Peyer's patch (tissue), 4 donors: ENCODE results near the gene ATP5PD. TPM values are rescaled to one million over a fixed set of nuclear protein-coding genes. Genes with fewer than 3 reads are reported as not detected.

Experiments
- DNase-seq, 3 donors: peaks; one replicate each; pipeline ENCODE4 v3.0.0-alpha.2; 2017 to 2019
- H3K27ac ChIP-seq, 4 donors: fragments of 200-600 bp; sonication (generic); one replicate each; pipeline ENCODE4 v1.5.1; 2016 to 2019
- H3K27me3 ChIP-seq, 2 donors: fragments of 200-600 bp; sonication (generic); one replicate each; pipeline ENCODE4 v1.5.1; 2019
- H3K36me3 ChIP-seq, 3 donors: fragments of 200-600 bp; sonication (generic); one replicate each; pipeline ENCODE4 v1.5.1; 2016 to 2019
- H3K4me1 ChIP-seq, 4 donors: fragments of 200-600 bp; sonication (generic); one replicate each; pipeline ENCODE4 v1.5.1; 2016 to 2019
- H3K4me3 ChIP-seq, 4 donors: fragments of 200-600 bp; sonication (generic); 1 replicate in 3 of 4; 2 replicates in 1 of 4; pipeline ENCODE4 v1.5.1; 2016 to 2019; ENCODE audit warnings: mild to moderate bottlenecking in 1 of 4
- H3K9me3 ChIP-seq, 4 donors: fragments of 200-600 bp; sonication (generic); one replicate each; pipeline ENCODE4 v1.5.1; 2016 to 2019; ENCODE audit warnings: mild to moderate bottlenecking in 1 of 4
- POLR2A ChIP-seq, 2 donors: fragments of 450-650 bp; IDR thresholded peaks; one replicate each; pipeline ENCODE4 v1.5.1; 2017; ENCODE audit warnings: antibody characterized with exemption in 2 of 2, mild to moderate bottlenecking in 2 of 2, moderate library complexity in 2 of 2
- small RNA-seq, 2 donors: library from RNA; depleted of rRNA; stranded (forward); fragments of <200 nt; gene quantifications; one replicate each; pipeline ENCODE3, GENCODE V24; 2016
- total RNA-seq, 4 donors: library from RNA; depleted of rRNA; stranded (reverse); fragments of >200 nt; gene quantifications; one replicate each; pipeline ENCODE4 v1.1.0, GENCODE V29; 2016
- TF ChIP-seq, protein P1 (sequence below), 6 experiments: fragments of 450-650 bp in 4 of 6; fragments of 200-600 bp in 2 of 6; sonication (generic) in 1 of 6; IDR thresholded peaks; one replicate each; pipeline ENCODE4 v1.5.1; 2017 to 2019; ENCODE audit warnings: antibody characterized with exemption in 6 of 6, mild to moderate bottlenecking in 3 of 6, moderate library complexity in 1 of 6

Gene ATP5PD
- total RNA-seq, 4 donors from 2014 or later, result 202 to 302 (median 247) TPM

DNA sequence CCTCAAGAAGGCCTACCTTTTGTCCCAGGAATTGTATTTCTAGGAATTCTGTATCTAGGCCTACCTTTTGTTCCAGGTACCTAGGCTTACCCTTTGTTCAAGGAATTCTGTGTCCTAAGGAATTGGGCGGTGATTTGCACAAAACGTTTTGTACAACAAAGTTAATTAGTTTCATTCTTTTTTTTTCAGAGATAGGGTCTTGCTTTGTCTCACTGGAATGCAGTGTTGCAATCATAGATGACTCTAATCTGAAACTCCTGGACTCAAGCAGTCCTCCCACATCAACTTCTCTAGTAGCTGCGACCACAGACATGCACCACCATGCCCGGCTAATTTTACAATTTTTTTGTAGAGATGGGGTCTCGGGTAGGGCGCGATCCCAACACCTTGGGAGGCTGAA, 52.3 kb downstream of the ATP5PD start:
- TF ChIP-seq, protein P1, sequence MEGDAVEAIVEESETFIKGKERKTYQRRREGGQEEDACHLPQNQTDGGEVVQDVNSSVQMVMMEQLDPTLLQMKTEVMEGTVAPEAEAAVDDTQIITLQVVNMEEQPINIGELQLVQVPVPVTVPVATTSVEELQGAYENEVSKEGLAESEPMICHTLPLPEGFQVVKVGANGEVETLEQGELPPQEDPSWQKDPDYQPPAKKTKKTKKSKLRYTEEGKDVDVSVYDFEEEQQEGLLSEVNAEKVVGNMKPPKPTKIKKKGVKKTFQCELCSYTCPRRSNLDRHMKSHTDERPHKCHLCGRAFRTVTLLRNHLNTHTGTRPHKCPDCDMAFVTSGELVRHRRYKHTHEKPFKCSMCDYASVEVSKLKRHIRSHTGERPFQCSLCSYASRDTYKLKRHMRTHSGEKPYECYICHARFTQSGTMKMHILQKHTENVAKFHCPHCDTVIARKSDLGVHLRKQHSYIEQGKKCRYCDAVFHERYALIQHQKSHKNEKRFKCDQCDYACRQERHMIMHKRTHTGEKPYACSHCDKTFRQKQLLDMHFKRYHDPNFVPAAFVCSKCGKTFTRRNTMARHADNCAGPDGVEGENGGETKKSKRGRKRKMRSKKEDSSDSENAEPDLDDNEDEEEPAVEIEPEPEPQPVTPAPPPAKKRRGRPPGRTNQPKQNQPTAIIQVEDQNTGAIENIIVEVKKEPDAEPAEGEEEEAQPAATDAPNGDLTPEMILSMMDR (IDR thresholded peaks at IDR 0.05), result no peak
- TF ChIP-seq POLR2A (IDR thresholded peaks at IDR 0.05), result no peak
- H3K4me1 ChIP-seq, result peaks cover 0 to 37% (median 0%) of the 10 kb centered on the region in 4 donors
- no peak overlapping the region for H3K27ac ChIP-seq
- H3K9me3 ChIP-seq, result no peaks in the 10 kb centered on the region
- H3K4me3 ChIP-seq, result no peak overlapping the region
- no peak for DNase-seq
- H3K27me3 ChIP-seq, result no peaks in the 10 kb centered on the region
- H3K36me3 ChIP-seq, result peaks cover 0 to 2% (median 0%) of the 10 kb centered on the region in 3 donors

DNA sequence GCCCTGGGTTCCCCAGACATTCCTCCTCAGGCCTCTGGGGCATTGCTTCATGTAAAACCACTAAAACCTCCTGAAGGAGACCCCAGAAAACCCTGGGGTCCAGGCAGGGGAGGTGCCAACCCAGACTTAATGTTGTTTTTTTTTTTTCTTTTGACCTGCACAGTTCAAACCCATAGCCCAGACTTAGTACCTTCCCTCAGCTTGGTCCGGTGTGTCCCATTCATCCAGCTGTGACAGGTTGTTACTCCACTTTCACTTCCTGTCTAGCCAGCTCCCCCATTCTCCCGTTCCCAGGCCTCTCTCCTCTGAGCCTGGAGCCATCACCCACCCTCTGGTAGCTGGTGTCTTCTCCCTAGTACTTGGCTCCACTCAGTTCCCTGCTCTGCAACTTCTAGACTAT, 54.5 kb downstream of the ATP5PD start:
- TF ChIP-seq POLR2A (IDR thresholded peaks at IDR 0.05), result no peak
- TF ChIP-seq, protein P1 (IDR thresholded peaks at IDR 0.05), result no peak
- Histone ChIP-seq H3K9me3 (no peaks in the 10 kb centered on the region), H3K36me3 (no peaks in the 10 kb centered on the region), H3K4me1 (peaks cover 0 to 46% (median 5%) of the 10 kb centered on the region in 4 donors), H3K4me3 (no peak overlapping the region), H3K27me3 (no peaks in the 10 kb centered on the region), H3K27ac (peak overlapping the region in 3 of 4 donors; percentile 72 to 95 (median 92))
- no peak for DNase-seq

DNA sequence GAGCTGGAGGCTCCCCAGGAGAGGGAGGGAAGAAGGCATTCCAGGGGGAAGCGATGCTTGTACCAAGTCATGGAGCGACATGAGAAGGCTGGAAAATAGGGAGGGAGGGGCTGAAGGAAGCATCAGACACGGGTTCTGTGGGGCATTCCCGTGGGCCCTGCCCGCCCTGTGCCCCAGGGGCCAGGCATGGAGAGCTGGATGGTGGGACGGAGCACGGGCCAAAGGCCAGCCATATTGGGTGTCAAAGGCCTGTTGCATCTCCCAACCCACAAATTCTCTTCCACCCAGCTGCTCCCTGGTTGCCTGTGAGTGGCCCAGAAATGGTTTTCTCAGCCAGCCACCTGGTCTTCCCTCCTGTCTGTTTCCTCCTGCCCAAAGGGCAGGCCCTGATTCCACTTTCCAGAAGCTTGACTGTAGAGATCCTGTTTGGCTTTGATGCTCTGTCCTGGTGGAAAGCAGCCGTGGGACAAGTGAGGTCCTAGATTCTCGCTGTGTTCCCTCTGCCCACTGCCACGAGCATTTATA, 56.1 kb downstream of the ATP5PD start:
- H3K4me1 ChIP-seq, result peaks cover 0 to 51% (median 7%) of the 10 kb centered on the region in 4 donors
- no peaks in the 10 kb centered on the region for H3K27me3 ChIP-seq
- H3K4me3 ChIP-seq, result no peak overlapping the region
- peak overlapping the region in 3 of 4 donors; percentile 32 to 95 (median 92) for H3K27ac ChIP-seq
- no peak for DNase-seq
- TF ChIP-seq POLR2A (IDR thresholded peaks at IDR 0.05), result no peak
- TF ChIP-seq, protein P1 (IDR thresholded peaks at IDR 0.05), result no peak
- H3K36me3 ChIP-seq, result no peaks in the 10 kb centered on the region
- no peaks in the 10 kb centered on the region for H3K9me3 ChIP-seq

Small RNAs within 50 kb of the gene (small RNA-seq; reads per million reads assigned to genes)
- 0 reads per million in 2 donors for gene AC111186.1
- 0 reads per million in 2 donors for gene RF00019
- 0 reads per million in 2 donors for gene RN7SL573P
- 0 reads per million in 2 donors for gene RNU6-362P

Other genes starting within 250 kb of the ATP5PD start
- gene GRIN2C, start 187.1 kb downstream of the ATP5PD start, total RNA-seq, result 1 to 10 TPM in 1 of 4 donors, under 1 TPM in 1, not detected in 2; 0.13 to 2.7 TPM
- gene FDXR, start 174.0 kb downstream of the ATP5PD start, total RNA-seq, result 10 to 100 TPM in 3 of 4 donors, 1 to 10 TPM in 1; 1.7 to 16.1 (median 13.1) TPM
- gene FADS6, start 153.3 kb downstream of the ATP5PD start, total RNA-seq, result 100 to 1,000 TPM in 1 of 4 donors, 10 to 100 TPM in 2, not detected in 1; 79.9 to 161 (median 82.1) TPM
- 1 to 10 TPM in 3 of 4 donors, not detected in 1; 1.6 to 3.7 (median 2.3) TPM for gene USH1G, start 123.7 kb downstream of the ATP5PD start, total RNA-seq
- gene OTOP2, start 122.7 kb downstream of the ATP5PD start, total RNA-seq, result 10 to 100 TPM in 1 of 4 donors, 1 to 10 TPM in 2, not detected in 1; 4.6 to 11.9 (median 8.8) TPM
- 1 to 10 TPM in 3 of 4 donors, not detected in 1; 5.2 to 9.3 (median 8.5) TPM for gene OTOP3, start 111.1 kb downstream of the ATP5PD start, total RNA-seq
- gene HID1, start 74.2 kb downstream of the ATP5PD start, total RNA-seq, result 100 to 1,000 TPM in 3 of 4 donors, 10 to 100 TPM in 1; 80.0 to 148 (median 124) TPM
- gene CDR2L, start 59.3 kb downstream of the ATP5PD start, total RNA-seq, result 10 to 100 TPM in 3 of 4 donors, 1 to 10 TPM in 1; 7.4 to 80.7 (median 53.9) TPM
- gene MRPL58, start 34.3 kb downstream of the ATP5PD start, total RNA-seq, result 10 to 100 TPM; 17.3 to 42.7 (median 32.2) TPM
- 10 to 100 TPM; 14.9 to 23.5 (median 20.4) TPM for gene KCTD2, start 256 bp upstream of the ATP5PD start, total RNA-seq
- 100 to 1,000 TPM in 3 of 4 donors, 10 to 100 TPM in 1; 47.9 to 211 (median 147) TPM for gene SLC16A5, start 41.0 kb upstream of the ATP5PD start, total RNA-seq
- 10 to 100 TPM in 3 of 4 donors, 1 to 10 TPM in 1; 4.1 to 27.0 (median 24.1) TPM for gene ARMC7, start 63.0 kb upstream of the ATP5PD start, total RNA-seq
- gene NT5C, start 84.8 kb upstream of the ATP5PD start, total RNA-seq, result 100 to 1,000 TPM; 151 to 176 (median 156) TPM
- 100 to 1,000 TPM; 132 to 261 (median 202) TPM for gene JPT1, start 107.5 kb upstream of the ATP5PD start, total RNA-seq
- 10 to 100 TPM; 22.5 to 52.8 (median 37.4) TPM for gene SUMO2, start 136.0 kb upstream of the ATP5PD start, total RNA-seq
- 10 to 100 TPM; 34.0 to 52.8 (median 36.7) TPM for gene NUP85, start 158.7 kb upstream of the ATP5PD start, total RNA-seq
- 100 to 1,000 TPM in 1 of 4 donors, 10 to 100 TPM in 3; 34.0 to 153 (median 77.0) TPM for gene GGA3, start 214.6 kb upstream of the ATP5PD start, total RNA-seq
- gene MRPS7, start 214.9 kb upstream of the ATP5PD start, total RNA-seq, result 10 to 100 TPM; 23.9 to 53.6 (median 45.3) TPM
- 10 to 100 TPM; 14.5 to 35.5 (median 18.9) TPM for gene MIF4GD, start 224.3 kb upstream of the ATP5PD start, total RNA-seq
- gene SLC25A19, start 242.5 kb upstream of the ATP5PD start, total RNA-seq, result 10 to 100 TPM in 3 of 4 donors, 1 to 10 TPM in 1; 8.2 to 24.8 (median 17.0) TPM